Testis (tissue), 2 donors: ENCODE measurements around the gene CNTD1.

Source experiments
- CTCF ChIP-seq, 3 experiments: fragments of 450-650 bp in 2 of 3; fragments of 200-600 bp in 1 of 3; sonication (generic) in 1 of 3; IDR thresholded peaks; one replicate each; pipeline ENCODE4 v1.5.1; 2016 to 2019; ENCODE audit warnings: antibody characterized with exemption in 3 of 3, mild to moderate bottlenecking in 2 of 3, moderate library complexity in 1 of 3
- POLR2A ChIP-seq: fragments of 450-650 bp; IDR thresholded peaks from one replicate; pipeline ENCODE4 v1.6.1; 2017; ENCODE audit warnings: antibody characterized with exemption, mild to moderate bottlenecking, moderate library complexity

GRCh38 chr17:42832934-42833766 is 34.5 kb downstream of the CNTD1 start, which contains the start of gene PSME3:
- peak; percentile 51 for TF ChIP-seq POLR2A
- TF ChIP-seq CTCF (IDR thresholded peaks at IDR 0.05) = no peak
